K562 (cell line): ENCODE measurements around the gene VSIG1. TPM values are rescaled to one million over a fixed set of nuclear protein-coding genes. Genes with fewer than 3 reads are reported as not detected.

Source experiments
- ATAC-seq: fragments of 200-7000 bp; cut with Tn5 transposase; 3 replicates; pipeline ENCODE4 v1.9.1; 2020; ENCODE audit warnings: moderate library complexity
- BruUV-seq: library from RNA; stranded (reverse); fragments of 400-500 nt; replicated peaks from 2 replicates; lab custom pipeline; 2021; lab: Mats Ljungman, UMichigan
- CTCF ChIA-PET: fragments of 300-600 bp; formaldehyde crosslinking; extraction: SDS; loops from one replicate; lab custom pipeline; 2021; ENCODE audit warnings: low intra/inter-chr PET ratio; lab: Yijun Ruan, JAX
- POLR2A ChIA-PET: fragments of 300-600, 350-650 bp; sonication (Branson Sonifier 250); formaldehyde crosslinking; extraction: SDS; loops from one replicate; lab custom pipeline; 2021; ENCODE audit warnings: antibody characterized with exemption, inconsistent platforms; lab: Yijun Ruan, JAX
- DNase-seq, 4 experiments: peaks; one replicate each; pipeline versions ENCODE4 v3.0.0 to v3.0.0-alpha.2; 2011 to 2018; ENCODE audit warnings: low spot score in 3 of 4, mixed read lengths in 3 of 4; ENCODE audit errors: extremely low read depth in 1 of 4
- FAIRE-seq: peaks from 2 replicates; lab custom pipeline; 2011; peaks lifted over from hg19 to GRCh38; lab: Jason Lieb, UNC
- H2AFZ ChIP-seq: 2 replicates; pipeline ENCODE4 v1.6.0; 2011; ENCODE audit warnings: low read depth, low read length, control low read depth, inconsistent platforms
- H3K27ac ChIP-seq: fragments of 200-600 bp; 3 replicates; pipeline ENCODE4 v1.8.0; 2011; ENCODE audit warnings: low read depth, mild to moderate bottlenecking, control low read depth, inconsistent platforms, low read length, moderate library complexity, mixed read lengths; ENCODE audit errors: extremely low read depth
- H3K27me3 ChIP-seq, 2 experiments: fragments of 300-600 bp in 1 of 2; 2 replicates in 1 of 2; 3 replicates in 1 of 2; pipeline versions ENCODE4 v1.6.0 to v1.8.0; 2011; ENCODE audit warnings: inconsistent platforms in 2 of 2, low read length in 2 of 2, mild to moderate bottlenecking in 1 of 2, mixed read lengths in 1 of 2, moderate library complexity in 1 of 2; ENCODE audit not compliant: control insufficient read depth in 2 of 2, insufficient read depth in 2 of 2
- H3K36me3 ChIP-seq: fragments of 300-600 bp; 3 replicates; pipeline ENCODE4 v1.8.0; 2011; ENCODE audit warnings: mild to moderate bottlenecking, low read length, inconsistent platforms; ENCODE audit not compliant: control insufficient read depth, insufficient read depth
- H3K4me1 ChIP-seq, 2 experiments: fragments of 200-600 bp in 1 of 2; replicated peaks in 1 of 2; 2 replicates in 1 of 2; 3 replicates in 1 of 2; pipeline versions ENCODE4 v1.5.1 to v1.8.0; 2011; ENCODE audit warnings: inconsistent platforms in 2 of 2, low read length in 2 of 2, mild to moderate bottlenecking in 1 of 2, mixed read lengths in 1 of 2, moderate library complexity in 1 of 2; ENCODE audit not compliant: control insufficient read depth in 2 of 2, insufficient read depth in 2 of 2
- H3K4me2 ChIP-seq: 2 replicates; pipeline ENCODE4 v1.6.1; 2011; ENCODE audit warnings: low read length, control low read depth, inconsistent platforms, mixed read lengths; ENCODE audit not compliant: insufficient read depth
- H3K4me3 ChIP-seq: fragments of 200-600 bp; sonication (generic), shearing (Covaris generic); 2 replicates; pipeline ENCODE4 v1.5.1; 2016; ENCODE audit warnings: control low read depth, inconsistent platforms
- H3K79me2 ChIP-seq: fragments of 200-600 bp; 3 replicates; pipeline ENCODE4 v1.8.0; 2011; ENCODE audit warnings: low read length, inconsistent platforms; ENCODE audit not compliant: control insufficient read depth, insufficient read depth
- H3K9ac ChIP-seq, 2 experiments: 2 replicates each; pipeline versions ENCODE4 v1.6.0 to v1.6.1; 2011; ENCODE audit warnings: low read depth in 2 of 2, low read length in 2 of 2, control low read depth in 1 of 2, inconsistent platforms in 1 of 2, mild to moderate bottlenecking in 1 of 2, mixed read lengths in 1 of 2; ENCODE audit not compliant: insufficient read depth in 1 of 2
- H3K9me1 ChIP-seq: one replicate; pipeline ENCODE4 v1.6.0; 2011; ENCODE audit warnings: inconsistent platforms, mild to moderate bottlenecking, low read length, moderate library complexity; ENCODE audit not compliant: control insufficient read depth, insufficient read depth
- H3K9me3 ChIP-seq: replicated peaks from 2 replicates; pipeline ENCODE4 v1.5.1; 2011; ENCODE audit warnings: low read depth, low read length, inconsistent platforms; ENCODE audit not compliant: control insufficient read depth, insufficient read depth
- H4K20me1 ChIP-seq: replicated peaks from 2 replicates; pipeline ENCODE4 v1.6.1; 2011; ENCODE audit warnings: low read length, inconsistent platforms, mixed read lengths; ENCODE audit not compliant: control insufficient read depth, insufficient read depth
- MYNN ChIP-seq, 2 experiments: sonication (generic); formaldehyde crosslinking in 1 of 2; IDR thresholded peaks; 2 replicates each; pipeline versions ENCODE4 v1.5.0 to v1.6.1; 2016 to 2020; ENCODE audit warnings: antibody characterized with exemption in 1 of 2, missing genetic modification reagents in 1 of 2
- NBN ChIP-seq: fragments of 450-650 bp; IDR thresholded peaks from 2 replicates; pipeline ENCODE4 v1.6.1; 2016; ENCODE audit warnings: low read depth, mild to moderate bottlenecking
- SMAD3 ChIP-seq: fragments of 450-650 bp; formaldehyde crosslinking; conservative IDR thresholded peaks from 2 replicates; pipeline ENCODE4 v1.4.0; 2020; ENCODE audit warnings: mild to moderate bottlenecking
- SMAD4 ChIP-seq: fragments of 250-450 bp; sonication (Bioruptor Pico); conservative IDR thresholded peaks from 2 replicates; pipeline ENCODE4 v1.8.0; 2021; ENCODE audit warnings: inconsistent platforms, mild to moderate bottlenecking, moderate library complexity
- SNIP1 ChIP-seq: fragments of 450-650 bp; IDR thresholded peaks from 2 replicates; pipeline ENCODE4 v1.7.1; 2017; ENCODE audit warnings: low read depth, mild to moderate bottlenecking
- ZNF75A ChIP-seq: fragments of 450-650 bp; formaldehyde crosslinking; IDR thresholded peaks from 2 replicates; pipeline ENCODE4 v1.4.0; 2020; ENCODE audit warnings: mild to moderate bottlenecking
- WGBS: fragments of 100-300 bp; shearing (Covaris generic); methylation state at CpG from one replicate; pipeline ENCODE4 v1.1.6; 2016; ENCODE audit warnings: low coverage, mixed read lengths; ENCODE audit not compliant: insufficient coverage; ENCODE audit errors: missing lambda C conversion rate; 5-methylcytosine and 5-hydroxymethylcytosine counted together
- in situ Hi-C: fragments of 300-500 bp; cut with MboI; formaldehyde crosslinking; loops from 4 replicates; pipeline ENCODE4 v1.15.0; 2018; ENCODE audit warnings: inconsistent platforms, mixed read lengths
- intact Hi-C: fragments of 100-400 bp; cut with micrococcal nuclease; formaldehyde crosslinking; loops from 2 replicates; pipeline ENCODE4 v1.14.2; 2022
- polyA plus RNA-seq, 8 experiments: library from polyadenylated mRNA; depleted of rRNA in 4 of 8; stranded (reverse) in 5 of 8; unstranded in 3 of 8; fragments of >200 nt; fragmentation: Nextera tagmentation in 2 of 8; fragmentation: Illumina TruSeq in 1 of 8; extraction: Ambion mirVana in 2 of 8; extraction: Trizol in 1 of 8; gene quantifications; 2 replicates each; pipeline versions ENCODE4 v1.2.1 to v1.2.3, GENCODE V29; 2011 to 2014; ENCODE audit warnings: inconsistent platforms in 1 of 8, missing spikeins in 1 of 8
- total RNA-seq, 7 experiments: library from RNA; depleted of rRNA in 6 of 7; stranded (reverse); fragments of >200 nt in 6 of 7; fragmentation: Illumina TruSeq in 2 of 7; extraction: Trizol in 2 of 7; gene quantifications; 2 replicates each; pipeline versions ENCODE4 v1.2.1 to v1.2.3, GENCODE V29; 2011 to 2021; ENCODE audit warnings: low replicate concordance in 1 of 7
- TF ChIP-seq, protein P1 (sequence below): sonication (generic); formaldehyde crosslinking; IDR thresholded peaks from 2 replicates; pipeline ENCODE4 v1.9.0; 2022; ENCODE audit warnings: mild to moderate bottlenecking, missing genetic modification reagents

Gene VSIG1
- total and polyA plus RNA-seq, 9 of the 15 experiments (the other 6 are each of a cell fraction or from before 2014, with no cell fraction given) = not detected

DNA sequence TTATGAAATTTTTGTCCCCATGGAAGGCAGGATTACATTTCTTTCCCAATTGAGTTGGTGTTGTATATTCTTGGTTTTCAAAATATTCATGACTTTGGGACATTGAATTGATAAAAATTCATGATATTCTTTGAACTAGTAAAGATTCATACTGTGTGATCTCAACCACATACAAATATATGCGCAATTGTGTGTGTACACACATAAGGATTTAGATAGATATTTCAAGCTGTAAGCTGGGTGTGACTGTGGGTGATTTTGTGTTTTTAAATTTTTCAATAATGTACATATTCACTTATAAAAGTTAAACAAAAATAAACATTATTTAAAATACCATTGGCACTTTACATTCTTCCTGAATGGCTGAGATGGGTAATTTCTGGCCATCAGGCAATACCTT is 19.5 kb upstream of the VSIG1 start:
- H2AFZ ChIP-seq = no peak overlapping the region
- H3K4me2 ChIP-seq = no peak overlapping the region
- H3K27ac ChIP-seq = no peak overlapping the region
- ChIA-PET POLR2A (no interaction called here), CTCF (no interaction called here)
- intact Hi-C loops = loop anchor here (10.0 kb wide), 1 partner anchor 509 kb away; no protein-coding TSS in a partner anchor
- H3K27me3 ChIP-seq = no peaks in the 10 kb centered on the region
- H3K4me3 ChIP-seq = no peak overlapping the region
- FAIRE-seq (no peak), DNase-seq (no peak), ATAC-seq (no peak)
- H3K9me1 ChIP-seq = no peaks in the 10 kb centered on the region
- BruUV-seq = no TSS peak
- no peaks in the 10 kb centered on the region for H3K9me3 ChIP-seq
- H4K20me1 ChIP-seq = no peaks in the 10 kb centered on the region
- no peaks in the 10 kb centered on the region for H3K79me2 ChIP-seq
- 11% methylated on average over 1 of the region's 1 CpG for WGBS
- H3K9ac ChIP-seq = no peak overlapping the region
- no peaks in the 10 kb centered on the region for H3K36me3 ChIP-seq
- in situ Hi-C loops = no loop called here
- TF ChIP-seq ZNF75A (CRISPR knock-in tag) (no peak), SNIP1 (no peak), MYNN (IDR thresholded peaks at IDR 0.05) (no peak), MYNN (CRISPR knock-in tag; IDR thresholded peaks at IDR 0.05) (no peak), SMAD4 (no peak), NBN (no peak), SMAD3 (CRISPR knock-in tag) (no peak)
- TF ChIP-seq, protein P1, sequence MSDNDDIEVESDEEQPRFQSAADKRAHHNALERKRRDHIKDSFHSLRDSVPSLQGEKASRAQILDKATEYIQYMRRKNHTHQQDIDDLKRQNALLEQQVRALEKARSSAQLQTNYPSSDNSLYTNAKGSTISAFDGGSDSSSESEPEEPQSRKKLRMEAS (CRISPR knock-in tag) = no peak
- no peaks in the 10 kb centered on the region for H3K4me1 ChIP-seq
